HCT116 (cell line): ENCODE results near the gene EIF4E1B. TPM values are rescaled to one million over a fixed set of nuclear protein-coding genes. Genes with fewer than 3 reads are reported as not detected.

Source experiments
- ATAC-seq: fragments of 200-7000 bp; cut with Tn5 transposase; 2 replicates; pipeline ENCODE4 v1.9.1; 2020; ENCODE audit warnings: mild to moderate bottlenecking, moderate library complexity
- BruUV-seq: library from RNA; stranded (reverse); fragments of 400-500 nt; replicated peaks from 2 replicates; lab custom pipeline; 2021; lab: Mats Ljungman, UMichigan
- CTCF ChIA-PET: fragments of 300-600 bp; sonication (Branson Sonifier 250); formaldehyde crosslinking; loops from one replicate; lab custom pipeline; 2021; ENCODE audit warnings: antibody characterized with exemption; lab: Charles Lee
- POLR2A ChIA-PET: fragments of 300-600, 350-600 bp; sonication (Branson Sonifier 250); formaldehyde crosslinking; loops from one replicate; lab custom pipeline; 2021; ENCODE audit warnings: antibody characterized with exemption; lab: Charles Lee
- RAD21 ChIA-PET, 2 experiments: fragments of 300-600 bp; sonication (Branson Sonifier 250); formaldehyde crosslinking; loops; one replicate each; lab custom pipeline; 2023; ENCODE audit warnings: low total read pairs in 2 of 2; ENCODE audit not compliant: uncharacterized antibody in 2 of 2, unreplicated experiment in 2 of 2, low non-redundant PET in 1 of 2; lab: Charles Lee
- DNase-seq: peaks from one replicate; pipeline ENCODE4 v3.0.0-alpha.2; 2010; ENCODE audit warnings: low read depth, low spot score
- H2AFZ ChIP-seq: fragments of 200-600 bp; shearing (Covaris generic), sonication (generic); 2 replicates; pipeline ENCODE4 v1.6.1; 2017; ENCODE audit warnings: low read depth, mixed run types, mixed read lengths, antibody characterized with exemption, low read length; ENCODE audit not compliant: poor library complexity, severe bottlenecking
- H3K27ac ChIP-seq: 2 replicates; pipeline ENCODE4 v1.5.1; 2012; ENCODE audit warnings: low read depth, low read length
- H3K27me3 ChIP-seq: fragments of 200-600 bp; sonication (generic); 2 replicates; pipeline ENCODE4 v1.6.1; 2016; ENCODE audit warnings: mixed run types, low read length, mixed read lengths; ENCODE audit not compliant: insufficient read depth
- H3K36me3 ChIP-seq, 2 experiments: fragments of 200-500 bp in 1 of 2; fragments of 200-600 bp in 1 of 2; sonication (Bioruptor generic) in 1 of 2; sonication (generic) in 1 of 2; 2 replicates each; pipeline versions ENCODE4 v1.5.1 to v1.6.1; 2014 to 2016; ENCODE audit warnings: low read length in 2 of 2, inconsistent platforms in 1 of 2, mixed read lengths in 1 of 2, mixed run types in 1 of 2; ENCODE audit not compliant: insufficient read depth in 2 of 2, control insufficient read depth in 1 of 2
- H3K4me1 ChIP-seq, 2 experiments: fragments of 200-600 bp in 1 of 2; sonication (generic) in 1 of 2; 2 replicates each; pipeline versions ENCODE4 v1.5.1 to v1.6.1; 2012 to 2017; ENCODE audit warnings: low read length in 2 of 2, inconsistent platforms in 1 of 2, mild to moderate bottlenecking in 1 of 2, mixed read lengths in 1 of 2, mixed run types in 1 of 2, moderate library complexity in 1 of 2; ENCODE audit not compliant: insufficient read depth in 2 of 2, control insufficient read depth in 1 of 2
- H3K4me2 ChIP-seq: fragments of 200-600 bp; sonication (generic); 2 replicates; pipeline ENCODE4 v1.6.1; 2017; ENCODE audit warnings: mixed run types, low read length, mixed read lengths
- H3K4me3 ChIP-seq, 2 experiments: fragments of 200-600 bp in 1 of 2; sonication (generic) in 1 of 2; replicated peaks in 1 of 2; 2 replicates each; pipeline ENCODE4 v1.5.1; 2011 to 2016; ENCODE audit warnings: low read length in 2 of 2, control low read depth in 1 of 2, low read depth in 1 of 2, mild to moderate bottlenecking in 1 of 2, mixed read lengths in 1 of 2, mixed run types in 1 of 2
- H3K79me2 ChIP-seq: fragments of 200-600 bp; sonication (generic); 2 replicates; pipeline ENCODE4 v1.6.1; 2017; ENCODE audit warnings: mild to moderate bottlenecking, mixed run types, low read length, moderate library complexity, mixed read lengths; ENCODE audit not compliant: insufficient read depth
- H3K9ac ChIP-seq: fragments of 200-600 bp; sonication (generic); 2 replicates; pipeline ENCODE4 v1.6.1; 2016; ENCODE audit warnings: low read length, mixed read lengths
- H3K9me2 ChIP-seq: fragments of 200-600 bp; sonication (generic), shearing (Covaris generic); 2 replicates; pipeline ENCODE4 v1.6.1; 2017; ENCODE audit warnings: mixed run types, mild to moderate bottlenecking, moderate library complexity; ENCODE audit not compliant: insufficient read depth
- H3K9me3 ChIP-seq, 2 experiments: fragments of 200-500 bp in 1 of 2; fragments of 200-600 bp in 1 of 2; sonication (Bioruptor generic) in 1 of 2; sonication (generic) in 1 of 2; 2 replicates each; pipeline ENCODE4 v1.6.1; 2014 to 2017; ENCODE audit warnings: low read length in 2 of 2, mixed read lengths in 2 of 2, inconsistent platforms in 1 of 2, low read depth in 1 of 2, mild to moderate bottlenecking in 1 of 2, mixed run types in 1 of 2, moderate library complexity in 1 of 2; ENCODE audit not compliant: control insufficient read depth in 1 of 2, insufficient read depth in 1 of 2
- H4K20me1 ChIP-seq: fragments of 200-600 bp; sonication (generic), shearing (Covaris generic); 2 replicates; pipeline ENCODE4 v1.6.1; 2017; ENCODE audit warnings: mixed run types, mild to moderate bottlenecking, moderate library complexity; ENCODE audit not compliant: insufficient read depth
- CBX3 ChIP-seq: IDR thresholded peaks from 2 replicates; pipeline ENCODE4 v1.6.1; 2012; ENCODE audit warnings: low read depth
- CEBPB ChIP-seq: IDR thresholded peaks from 2 replicates; pipeline ENCODE4 v1.6.1; 2012; ENCODE audit warnings: low read depth
- POLR2A ChIP-seq: IDR thresholded peaks from 2 replicates; pipeline ENCODE4 v1.7.0; 2011; ENCODE audit warnings: borderline replicate concordance; ENCODE audit not compliant: insufficient read depth, insufficient read length; ENCODE audit errors: extremely low read depth
- POLR2AphosphoS5 ChIP-seq: IDR thresholded peaks from 2 replicates; pipeline ENCODE4 v1.6.1; 2011; ENCODE audit warnings: mild to moderate bottlenecking, low read depth, low read length, moderate library complexity
- SIN3A ChIP-seq: IDR thresholded peaks from 2 replicates; pipeline ENCODE4 v1.6.1; 2012; ENCODE audit warnings: low read depth
- SP1 ChIP-seq: IDR thresholded peaks from 2 replicates; pipeline ENCODE4 v1.6.1; 2012; ENCODE audit warnings: low read depth
- SRF ChIP-seq: IDR thresholded peaks from 2 replicates; pipeline ENCODE4 v1.6.1; 2012; ENCODE audit warnings: low read depth
- YY1 ChIP-seq: IDR thresholded peaks from 2 replicates; pipeline ENCODE4 v1.6.1; 2011; ENCODE audit warnings: low read length, low read depth, moderate library complexity, mild to moderate bottlenecking; ENCODE audit not compliant: insufficient replicate concordance; ENCODE audit errors: extremely low read depth
- ZFX ChIP-seq: fragments of 450-650 bp; IDR thresholded peaks from 2 replicates; pipeline ENCODE4 v1.6.1; 2017
- ZNF274 ChIP-seq: fragments of 200-500 bp; sonication (Bioruptor generic); IDR thresholded peaks from 2 replicates; pipeline ENCODE4 v1.6.1; 2014; ENCODE audit warnings: mild to moderate bottlenecking, low read depth, low read length, inconsistent platforms
- intact Hi-C: fragments of 100-400 bp; cut with micrococcal nuclease; formaldehyde crosslinking; loops from 2 replicates; pipeline ENCODE4 v1.10.0; 2022
- total RNA-seq: library from RNA; stranded (reverse); gene quantifications from one replicate; pipeline ENCODE4 v1.2.1, GENCODE V29; 2021; ENCODE audit not compliant: unreplicated experiment
- TF ChIP-seq, protein P1 (sequence below): IDR thresholded peaks from 2 replicates; pipeline ENCODE4 v1.6.1; 2011; ENCODE audit warnings: mild to moderate bottlenecking, low read length, moderate library complexity; ENCODE audit not compliant: insufficient replicate concordance; ENCODE audit errors: extremely low read depth

The EIF4E1B gene
- total RNA-seq, 1 experiment from 2014 or later: 0.07 TPM

DNA sequence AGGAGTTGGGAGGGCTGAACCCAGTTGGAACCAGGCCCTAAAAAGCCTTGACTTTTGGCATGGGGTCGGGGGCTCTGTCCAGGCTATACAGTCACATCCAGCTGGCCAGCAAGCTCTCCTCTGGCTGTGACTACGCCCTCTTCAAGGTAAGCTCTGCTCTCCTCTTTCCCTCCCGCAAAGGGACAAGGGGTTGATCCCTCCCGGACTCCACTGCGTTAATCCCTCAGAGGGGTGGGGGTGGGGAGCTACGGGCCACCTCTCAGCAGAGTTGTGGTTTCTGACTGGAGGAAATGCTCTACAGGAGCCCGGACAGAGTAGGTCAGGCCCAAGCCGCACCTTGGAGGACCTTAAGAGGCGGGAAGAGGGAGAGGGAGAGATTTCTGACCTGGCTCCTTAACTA lies 13.8 kb downstream of the EIF4E1B start:
- ATAC-seq (no peak), DNase-seq (no peak)
- Histone ChIP-seq H3K79me2 (peaks cover 13% of the 10 kb centered on the region), H3K9me3 (no peaks in the 10 kb centered on the region), H2AFZ (no peak overlapping the region), H4K20me1 (no peaks in the 10 kb centered on the region), H3K36me3 (no peaks in the 10 kb centered on the region), H3K27me3 (no peaks in the 10 kb centered on the region), H3K9me2 (no peaks in the 10 kb centered on the region), H3K27ac (no peak overlapping the region), H3K4me3 (no peak overlapping the region), H3K9ac (no peak overlapping the region), H3K4me1 (peaks cover 17 to 44% of the 10 kb centered on the region in 2 experiments), H3K4me2 (no peak overlapping the region)
- RAD21 ChIA-PET: no interaction called here
- POLR2A ChIA-PET: interaction anchor here (0.7 kb wide), 1 partner anchor 107 kb away, joined by 9 read pairs; the partner anchor contains the start of gene RNF44
- CTCF ChIA-PET: no interaction called here
- TF ChIP-seq CEBPB (no peak), CBX3 (no peak), SP1 (no peak), SRF (no peak), POLR2A (no peak), SIN3A (no peak), ZFX (no peak), ZNF274 (no peak), YY1 (no peak), POLR2AphosphoS5 (no peak)
- TF ChIP-seq, protein P1, sequence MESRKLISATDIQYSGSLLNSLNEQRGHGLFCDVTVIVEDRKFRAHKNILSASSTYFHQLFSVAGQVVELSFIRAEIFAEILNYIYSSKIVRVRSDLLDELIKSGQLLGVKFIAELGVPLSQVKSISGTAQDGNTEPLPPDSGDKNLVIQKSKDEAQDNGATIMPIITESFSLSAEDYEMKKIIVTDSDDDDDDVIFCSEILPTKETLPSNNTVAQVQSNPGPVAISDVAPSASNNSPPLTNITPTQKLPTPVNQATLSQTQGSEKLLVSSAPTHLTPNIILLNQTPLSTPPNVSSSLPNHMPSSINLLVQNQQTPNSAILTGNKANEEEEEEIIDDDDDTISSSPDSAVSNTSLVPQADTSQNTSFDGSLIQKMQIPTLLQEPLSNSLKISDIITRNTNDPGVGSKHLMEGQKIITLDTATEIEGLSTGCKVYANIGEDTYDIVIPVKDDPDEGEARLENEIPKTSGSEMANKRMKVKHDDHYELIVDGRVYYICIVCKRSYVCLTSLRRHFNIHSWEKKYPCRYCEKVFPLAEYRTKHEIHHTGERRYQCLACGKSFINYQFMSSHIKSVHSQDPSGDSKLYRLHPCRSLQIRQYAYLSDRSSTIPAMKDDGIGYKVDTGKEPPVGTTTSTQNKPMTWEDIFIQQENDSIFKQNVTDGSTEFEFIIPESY: no peak
- intact Hi-C loops: no loop called here
- no TSS peak for BruUV-seq
